NCI-H446 (cell line): ENCODE measurements around the gene DIS3L2.

Experiments
- DNase-seq, 2 experiments: peaks; one replicate each; lab custom pipeline; 2025; lab: John Stamatoyannopoulos, UW

The DIS3L2 gene

DNA sequence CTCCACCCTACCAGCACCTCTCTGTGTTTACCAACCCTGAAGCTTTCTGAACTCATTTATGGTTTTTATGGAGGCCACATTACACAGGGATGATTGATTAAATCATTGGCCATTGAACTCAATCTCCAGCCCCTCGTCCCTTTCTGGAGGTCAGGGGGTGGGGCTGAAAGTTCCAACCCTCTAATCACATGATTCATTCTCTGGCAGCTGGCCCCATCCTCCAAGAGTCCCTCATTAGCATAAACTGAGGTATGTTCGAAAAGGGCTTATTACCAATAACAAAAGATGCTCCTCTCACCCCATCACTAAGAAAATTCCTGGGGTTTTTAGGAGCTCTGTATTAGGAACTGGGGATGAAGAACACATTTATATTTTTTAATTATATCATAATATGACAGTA, 92.3 kb downstream of the DIS3L2 start:
- no peak for DNase-seq

DNA sequence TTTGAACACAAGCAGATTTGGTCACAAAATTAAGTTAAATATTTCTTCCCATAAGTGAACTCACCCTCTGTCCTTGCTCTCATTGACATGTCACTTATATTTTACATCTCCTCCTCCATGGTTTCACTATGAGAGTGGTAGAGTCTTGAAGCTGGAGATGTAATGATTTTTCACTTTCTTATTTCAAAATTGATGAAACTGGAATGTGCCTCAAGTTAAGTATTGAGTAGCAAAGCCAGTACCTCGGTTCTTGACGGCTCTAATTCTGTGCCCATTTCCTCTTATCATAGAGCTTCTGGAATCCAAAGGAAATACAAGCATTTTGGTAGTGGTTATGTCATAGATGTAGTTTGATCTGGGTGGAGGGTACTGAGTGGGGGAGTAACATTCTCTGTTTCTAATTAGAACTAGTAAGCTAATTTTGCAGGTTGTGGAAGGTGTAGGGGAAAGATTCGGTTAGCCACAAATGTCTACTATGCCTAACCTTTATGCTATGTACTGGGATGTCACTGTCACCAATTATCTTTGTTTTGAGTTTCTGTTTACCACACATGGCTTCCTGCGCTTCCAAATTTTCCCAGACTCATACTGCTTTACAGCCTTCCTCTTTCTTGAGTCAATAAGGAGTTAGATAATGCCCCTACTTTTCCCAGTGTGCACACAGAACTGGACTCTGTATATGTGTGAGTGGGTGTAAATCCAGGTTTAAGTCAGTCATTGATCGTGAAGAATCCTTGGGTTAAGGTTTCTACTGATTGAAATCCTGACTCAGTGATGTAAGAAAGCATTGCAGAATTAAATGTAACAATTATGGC, 96.8 kb downstream of the DIS3L2 start:
- no peak for DNase-seq

DNA sequence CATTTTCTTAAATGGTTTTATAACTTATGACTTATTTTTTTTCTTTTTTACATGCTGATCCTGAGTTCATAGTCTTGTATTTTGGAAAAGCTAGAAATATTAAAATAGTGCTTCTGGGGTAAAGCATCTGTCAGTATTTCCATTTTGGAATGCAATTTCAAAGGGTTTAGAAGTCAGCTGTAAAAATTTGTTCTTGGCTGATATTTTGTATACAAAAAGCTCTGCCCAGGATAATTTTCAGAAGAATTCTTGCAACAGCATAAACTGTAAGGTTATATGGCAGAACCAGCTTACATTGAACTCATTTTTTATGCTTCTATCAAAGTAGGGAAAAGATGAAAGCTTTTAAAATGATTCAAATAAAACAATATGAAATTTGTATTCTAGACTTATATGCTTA, 97.4 kb downstream of the DIS3L2 start:
- DNase-seq, result no peak

DNA sequence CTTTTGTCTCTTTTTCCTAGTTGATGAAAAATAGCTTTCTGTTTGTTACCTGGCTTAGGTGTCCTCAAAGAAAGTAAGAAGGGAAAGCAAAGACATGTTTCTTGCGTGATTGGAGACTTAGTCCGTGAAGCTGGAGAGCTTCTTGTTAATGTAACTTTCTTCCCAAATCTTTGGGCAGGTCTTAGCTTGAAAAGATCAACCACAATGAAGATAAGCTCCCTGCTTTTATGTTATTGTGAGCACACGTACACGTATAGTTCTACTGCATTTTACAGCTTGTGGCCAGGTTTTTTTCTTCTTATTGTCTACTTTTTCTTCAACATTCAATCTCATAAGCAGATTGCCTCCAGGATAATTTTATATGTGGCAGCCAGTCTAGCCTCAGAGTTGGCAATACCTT, 99.8 kb downstream of the DIS3L2 start:
- DNase-seq, result no peak

DNA sequence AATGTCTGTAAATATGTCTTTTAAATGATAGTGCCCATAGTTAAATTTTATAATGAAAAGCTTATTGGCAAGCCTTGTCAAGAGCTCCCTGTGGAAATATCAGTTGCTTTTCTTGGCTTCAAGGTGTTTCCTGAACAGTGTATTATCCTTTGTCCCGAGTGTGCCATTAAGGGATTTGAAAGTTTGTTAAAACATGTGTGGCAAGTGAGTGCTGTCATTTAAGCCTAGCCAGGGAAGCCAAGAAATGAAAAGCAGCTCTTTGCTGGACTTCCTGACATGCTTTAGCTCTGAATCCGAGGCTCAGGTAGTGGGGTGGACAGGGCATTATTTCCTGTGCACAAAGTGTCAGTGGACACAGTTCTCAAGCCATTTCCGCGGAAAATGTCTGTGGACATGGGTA, 111.5 kb downstream of the DIS3L2 start:
- no peak for DNase-seq

- DNase-seq, result no peak
Measured at GRCh38 chr2:232073699-232074098, 112.2 kb downstream of the DIS3L2 start.

DNA sequence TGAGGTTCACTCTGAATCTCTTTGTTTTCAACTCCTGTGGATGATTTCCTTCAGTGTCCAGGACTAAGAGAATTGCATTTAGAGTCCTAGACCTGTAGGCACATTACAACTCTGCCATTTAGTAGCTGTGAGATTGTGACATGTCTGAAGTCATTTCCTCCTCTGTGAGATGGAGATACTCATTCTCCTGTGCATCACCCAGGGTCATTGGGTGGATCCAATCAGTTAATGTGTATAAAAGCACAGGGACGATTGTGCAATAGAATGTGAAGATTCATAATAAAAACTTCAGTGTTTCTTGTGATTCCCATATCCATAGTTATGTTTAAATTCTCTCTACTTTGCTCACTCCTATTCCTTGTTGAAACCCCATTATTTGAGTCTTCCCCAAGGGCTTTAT, 113.6 kb downstream of the DIS3L2 start:
- DNase-seq, result no peak

- DNase-seq, result no peak
Measured at GRCh38 chr2:232075859-232076258, 114.3 kb downstream of the DIS3L2 start.

GRCh38 chr2:232076272-232076671, 114.8 kb downstream of the DIS3L2 start:
- no peak for DNase-seq

- DNase-seq, result no peak
Measured at GRCh38 chr2:232076736-232077135, 115.2 kb downstream of the DIS3L2 start.

DNA sequence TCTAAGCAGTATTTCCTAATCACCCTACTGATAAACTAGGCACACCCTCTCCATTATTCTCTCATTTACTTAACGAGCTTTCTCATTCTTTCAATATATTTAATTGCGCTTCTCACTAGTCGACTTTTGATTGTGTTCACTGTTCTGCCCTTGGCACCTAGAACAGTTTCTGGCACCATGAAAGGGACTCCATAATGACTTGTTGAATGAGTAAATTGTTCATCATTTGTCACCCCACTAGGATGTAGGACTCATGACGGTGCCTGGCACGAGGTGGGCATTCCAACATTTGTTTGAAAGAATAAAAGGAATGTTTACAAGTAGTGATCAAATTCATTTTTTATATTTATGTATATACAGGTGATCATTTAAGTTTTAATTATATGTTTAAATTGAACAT, 123.7 kb downstream of the DIS3L2 start:
- DNase-seq, result no peak

- DNase-seq, result no peak
Measured at GRCh38 chr2:232085826-232086425, 124.4 kb downstream of the DIS3L2 start.

DNA sequence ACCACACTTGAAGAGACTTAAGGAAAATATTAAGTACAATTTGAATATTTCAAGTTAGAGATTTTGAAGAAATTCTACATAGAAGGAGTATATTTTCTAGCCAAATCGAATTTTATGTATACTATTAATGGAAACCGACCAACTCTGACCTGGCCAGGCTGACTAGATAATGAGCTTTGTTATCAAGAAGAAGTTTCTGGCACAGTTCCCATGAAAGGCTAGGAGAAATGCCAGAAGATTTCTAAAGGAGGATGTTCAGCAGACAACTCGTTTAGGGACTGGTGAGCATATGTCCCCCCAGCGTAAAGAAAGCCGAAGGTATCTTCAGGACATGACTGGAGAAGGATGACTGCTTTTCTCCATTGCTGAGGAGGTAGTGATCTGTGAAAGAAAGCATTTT, 127.3 kb downstream of the DIS3L2 start:
- DNase-seq, result peak in 1 of 2 experiments; percentile 25

GRCh38 chr2:232094201-232094600, 132.7 kb downstream of the DIS3L2 start:
- DNase-seq, result no peak

- DNase-seq, result no peak
Measured at GRCh38 chr2:232094883-232095282, 133.4 kb downstream of the DIS3L2 start.

GRCh38 chr2:232097260-232097659, 135.7 kb downstream of the DIS3L2 start:
- no peak for DNase-seq

DNA sequence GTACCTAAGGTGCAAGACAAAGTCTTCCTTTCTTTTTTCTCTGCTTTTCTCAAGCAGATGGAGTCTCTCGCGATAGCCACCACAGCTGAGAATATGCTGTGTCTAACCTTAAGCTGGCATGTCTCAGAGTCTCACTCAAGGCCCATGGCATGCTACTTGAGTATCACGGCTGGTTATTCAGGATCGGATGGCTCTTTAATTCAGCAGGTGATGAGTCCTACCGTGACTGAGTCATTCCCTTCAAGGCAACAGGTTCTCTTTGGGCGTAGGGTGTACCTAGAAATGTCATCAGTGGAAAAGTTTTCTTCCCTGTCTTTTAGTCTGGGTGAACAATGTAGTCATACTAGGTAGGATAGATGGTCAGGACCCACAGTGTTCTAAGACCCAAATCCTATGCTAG, 136.2 kb downstream of the DIS3L2 start:
- DNase-seq, result no peak

DNA sequence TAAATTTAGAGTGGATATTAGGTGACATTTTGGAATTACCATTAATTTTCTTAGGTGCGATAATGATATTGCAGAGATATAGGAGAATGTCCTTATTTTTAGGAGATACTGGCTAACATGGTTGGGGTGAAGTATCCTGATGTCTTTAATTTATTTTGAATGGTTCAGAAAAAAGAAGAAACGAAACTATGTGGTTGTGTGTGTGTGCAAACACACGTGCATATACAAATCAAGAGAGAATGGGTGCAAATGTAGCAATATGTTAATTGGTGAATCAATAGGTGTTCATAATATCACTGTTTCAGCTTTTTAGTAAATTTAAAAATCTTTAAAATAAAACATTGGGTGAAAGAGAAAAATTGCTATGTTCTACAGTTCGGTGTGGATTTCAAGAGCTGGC, 140.9 kb downstream of the DIS3L2 start:
- DNase-seq, result no peak

GRCh38 chr2:232103140-232103737, 141.7 kb downstream of the DIS3L2 start:
- peak in 1 of 2 experiments; percentile 54 for DNase-seq

DNA sequence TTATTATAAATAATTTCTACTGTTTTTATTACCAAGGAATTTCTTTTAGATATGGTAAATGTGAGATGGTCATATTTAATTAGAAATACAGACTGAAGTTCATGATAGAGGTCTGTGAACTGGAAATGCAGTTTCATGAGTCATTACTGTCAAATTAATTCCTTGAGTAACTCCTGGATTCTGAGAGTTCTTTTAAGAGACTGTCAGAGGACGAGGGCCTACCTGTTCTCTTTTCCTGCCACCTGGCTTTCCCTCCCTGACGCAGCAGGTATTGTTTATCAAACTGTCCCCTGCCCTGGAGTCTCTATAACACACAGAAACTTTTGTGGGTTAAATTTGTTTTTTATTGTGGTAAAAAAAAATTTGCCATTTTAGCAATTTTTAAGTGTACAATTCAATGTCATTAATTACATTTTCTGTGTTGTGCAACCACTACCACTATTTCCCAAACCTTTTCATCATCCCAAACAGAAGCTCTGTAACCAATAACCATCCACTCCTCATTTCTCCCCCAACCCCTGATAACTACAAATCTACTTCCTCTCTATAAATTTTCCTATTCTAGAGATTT, 142.6 kb downstream of the DIS3L2 start:
- no peak for DNase-seq

- DNase-seq, result no peak
Measured at GRCh38 chr2:232111551-232111950, 150.0 kb downstream of the DIS3L2 start.

DNA sequence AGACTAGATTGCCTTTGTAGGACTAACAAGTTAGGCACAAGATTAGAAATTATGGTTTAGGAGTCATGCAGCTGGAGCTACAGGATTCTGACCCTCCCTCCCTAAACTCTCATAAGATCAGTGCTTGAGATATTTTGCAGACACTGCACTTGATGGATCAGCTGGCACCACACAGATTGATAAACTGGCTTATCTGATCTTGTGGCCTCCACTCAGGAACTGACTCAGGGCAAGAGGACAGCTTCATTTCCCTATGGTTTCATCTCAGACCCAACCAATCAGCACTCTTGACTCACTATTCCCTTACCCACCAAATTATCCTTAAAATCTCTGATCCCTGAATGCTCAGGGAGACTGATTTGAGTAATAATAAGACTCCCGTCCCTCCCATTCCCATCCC, 152.3 kb downstream of the DIS3L2 start:
- no peak for DNase-seq
